Thymus (tissue), 11 donors: ENCODE results near the gene SFPQ. TPM values are rescaled to one million over a fixed set of nuclear protein-coding genes. Genes with fewer than 3 reads are reported as not detected.
"Not testable (repeated sequence)": the region's sequence is repeated elsewhere in the genome, so short reads cannot be mapped to it uniquely, and the experiment has no call there.

Experiments
- DNase-seq, 9 donors: peaks; one replicate each; pipeline ENCODE4 v3.0.0-alpha.2; 2013; ENCODE audit warnings: low spot score in 9 of 9, low read depth in 6 of 9, missing footprints in 1 of 9
- H3K27ac ChIP-seq, 2 donors: one replicate each; pipeline ENCODE4 v1.5.1; 2013; ENCODE audit warnings: control low read depth in 1 of 2, low read depth in 1 of 2, low read length in 1 of 2, mild to moderate bottlenecking in 1 of 2, moderate library complexity in 1 of 2
- H3K27me3 ChIP-seq, 2 donors: one replicate each; pipeline ENCODE4 v1.5.1; 2013; ENCODE audit warnings: low read length in 1 of 2; ENCODE audit not compliant: control insufficient read depth in 2 of 2, insufficient read depth in 1 of 2
- H3K36me3 ChIP-seq, 2 donors: one replicate each; pipeline ENCODE4 v1.5.1; 2013; ENCODE audit warnings: low read length in 1 of 2, mild to moderate bottlenecking in 1 of 2, moderate library complexity in 1 of 2; ENCODE audit not compliant: control insufficient read depth in 2 of 2, insufficient read depth in 2 of 2
- H3K4me1 ChIP-seq, 2 donors: one replicate each; pipeline ENCODE4 v1.5.1; 2013; ENCODE audit warnings: low read length in 2 of 2; ENCODE audit not compliant: control insufficient read depth in 2 of 2, insufficient read depth in 2 of 2
- H3K4me3 ChIP-seq, 2 donors: one replicate each; pipeline ENCODE4 v1.5.1; 2013; ENCODE audit warnings: low read length in 2 of 2, control low read depth in 1 of 2, mild to moderate bottlenecking in 1 of 2
- H3K9me3 ChIP-seq, 2 donors: one replicate each; pipeline ENCODE4 v1.5.1; 2013; ENCODE audit warnings: low read length in 1 of 2, mild to moderate bottlenecking in 1 of 2; ENCODE audit not compliant: control insufficient read depth in 2 of 2, insufficient read depth in 1 of 2
- WGBS: extraction: QIAGEN DNeasy Blood & Tissue Kit; methylation state at CpG from one replicate; pipeline ENCODE4 v1.1.7; 2013; 5-methylcytosine and 5-hydroxymethylcytosine counted together
- polyA plus RNA-seq: library from polyadenylated mRNA; stranded (reverse); fragments of 200-250 nt; gene quantifications from one replicate; pipeline ENCODE4 v1.2.3, GENCODE V29; 2013
- total RNA-seq: library from RNA; stranded (reverse); fragments of 120-200 nt; gene quantifications from one replicate; pipeline ENCODE4 v1.2.4, GENCODE V29; 2013
- donor health status: healthy.

The SFPQ gene
- total and polyA plus RNA-seq, 2 donors: 241 to 327 TPM

DNA sequence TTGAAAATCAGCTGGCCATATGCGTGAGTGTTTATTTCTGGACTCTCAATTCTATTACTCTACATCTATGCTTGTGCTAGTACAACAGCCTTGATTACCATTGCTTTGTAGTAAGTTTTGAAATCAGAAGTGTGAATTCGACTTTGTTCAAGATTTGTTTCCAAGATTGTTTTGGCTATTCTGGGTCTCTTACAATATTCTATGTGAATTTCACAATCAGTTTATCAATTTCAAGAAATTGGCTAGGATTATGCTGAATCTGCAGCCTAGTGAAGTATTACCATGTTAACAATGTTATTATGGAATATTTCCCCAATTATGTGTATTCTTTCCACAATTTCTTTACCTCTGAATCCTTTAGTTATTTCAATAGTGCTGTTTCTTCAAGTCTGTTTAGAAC is 19.5 kb downstream of the SFPQ start:
- no peak for DNase-seq
- no peak overlapping the region for H3K27ac ChIP-seq
- no peaks in the 10 kb centered on the region for H3K27me3 ChIP-seq
- no peaks in the 10 kb centered on the region for H3K4me1 ChIP-seq
- no peak overlapping the region for H3K4me3 ChIP-seq
- peaks cover 19 to 37% of the 10 kb centered on the region in 2 donors for H3K36me3 ChIP-seq
- no peaks in the 10 kb centered on the region for H3K9me3 ChIP-seq
- 96% methylated on average over 2 of the region's 2 CpGs for WGBS

DNA sequence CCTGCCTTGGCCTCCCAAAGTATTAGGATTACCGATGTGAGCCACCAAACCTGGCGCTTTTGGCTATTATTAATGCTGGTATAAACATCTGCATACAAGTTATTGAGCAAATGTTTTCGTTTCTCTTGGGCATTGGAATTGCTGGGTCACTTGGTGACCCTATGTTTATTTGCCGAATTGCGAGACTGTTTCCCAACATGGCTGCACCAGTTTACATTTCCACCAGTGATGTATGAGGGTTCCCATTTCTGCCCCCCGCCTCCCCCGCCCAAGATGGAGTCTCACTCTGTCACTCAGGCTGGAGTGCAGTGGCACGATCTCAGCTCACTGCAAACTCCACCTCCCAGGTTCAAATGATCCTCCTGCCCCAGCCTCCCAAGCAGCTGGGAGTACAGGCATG is 20.9 kb downstream of the SFPQ start:
- H3K4me1 ChIP-seq: no peaks in the 10 kb centered on the region
- H3K27me3 ChIP-seq: no peaks in the 10 kb centered on the region
- WGBS: 82% methylated on average over 8 of the region's 8 CpGs
- no peak for DNase-seq
- H3K4me3 ChIP-seq: no peak overlapping the region
- H3K36me3 ChIP-seq: peaks cover 10 to 23% of the 10 kb centered on the region in 2 donors
- H3K9me3 ChIP-seq: no peaks in the 10 kb centered on the region
- no peak overlapping the region for H3K27ac ChIP-seq

- Histone ChIP-seq H3K9me3 (no peaks in the 10 kb centered on the region), H3K27me3 (no peaks in the 10 kb centered on the region), H3K27ac (no peak overlapping the region), H3K4me1 (no peaks in the 10 kb centered on the region), H3K36me3 (peaks cover 7 to 18% of the 10 kb centered on the region in 2 donors), H3K4me3 (no peak overlapping the region)
- no peak for DNase-seq
- WGBS: 92% methylated on average over 4 of the region's 4 CpGs
Observed at GRCh38 chr1:35171579-35171978, 21.4 kb downstream of the SFPQ start.

DNA sequence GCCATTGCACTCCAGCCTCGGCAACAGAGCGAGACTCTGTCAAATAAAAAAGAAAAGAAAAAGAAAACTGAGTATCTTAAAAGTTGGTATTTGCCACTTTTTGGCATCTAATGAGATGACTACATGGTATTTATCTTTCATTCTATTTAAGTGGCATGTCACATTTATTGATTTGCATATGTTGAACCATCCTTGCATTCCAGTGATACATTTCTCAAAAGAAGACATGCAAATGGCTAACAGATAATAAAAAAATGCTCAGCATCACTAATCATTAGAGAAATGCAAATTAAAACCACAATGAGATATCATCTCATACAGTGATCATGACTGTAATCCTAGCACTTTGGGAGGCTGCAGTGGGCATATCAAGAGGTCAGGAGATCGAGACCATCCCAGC is 28.1 kb downstream of the SFPQ start:
- no peak overlapping the region for H3K4me3 ChIP-seq
- H3K27ac ChIP-seq: no peak overlapping the region
- no peak for DNase-seq
- H3K27me3 ChIP-seq: no peaks in the 10 kb centered on the region
- H3K4me1 ChIP-seq: no peaks in the 10 kb centered on the region
- peaks cover 3 to 6% of the 10 kb centered on the region in 2 donors for H3K9me3 ChIP-seq
- 100% methylated on average over 3 of the region's 3 CpGs for WGBS
- no peaks in the 10 kb centered on the region for H3K36me3 ChIP-seq

DNA sequence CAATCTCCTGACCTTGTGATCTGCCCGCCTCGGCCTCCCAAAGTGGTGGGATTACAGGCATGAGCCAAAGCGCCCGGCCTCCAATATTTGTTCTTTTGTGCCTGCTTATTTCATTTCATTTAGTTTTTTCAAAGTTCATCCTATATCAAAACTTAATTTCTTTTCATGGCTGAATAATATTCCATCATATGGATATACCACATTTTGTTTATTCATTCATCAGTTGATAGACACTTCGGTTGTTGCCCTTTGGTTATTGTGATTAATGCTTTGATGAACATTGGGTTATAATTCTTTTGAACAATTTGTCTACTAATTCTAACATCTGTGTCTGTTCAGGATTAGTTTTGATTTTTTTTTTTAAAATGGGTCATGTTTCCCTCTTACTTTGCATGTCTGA is 41.7 kb downstream of the SFPQ start:
- Histone ChIP-seq H3K4me3 (no peak overlapping the region), H3K27me3 (no peaks in the 10 kb centered on the region), H3K4me1 (no peaks in the 10 kb centered on the region), H3K36me3 (no peaks in the 10 kb centered on the region), H3K9me3 (no peaks in the 10 kb centered on the region), H3K27ac (no peak overlapping the region)
- DNase-seq: no peak
- WGBS: 98% methylated on average over 5 of the region's 5 CpGs

GRCh38 chr1:35145892-35146549 is 46.9 kb downstream of the SFPQ start:
- not testable (repeated sequence) for H3K4me1 ChIP-seq, H3K36me3 ChIP-seq, H3K27me3 ChIP-seq, H3K4me3 ChIP-seq, H3K27ac ChIP-seq, DNase-seq, H3K9me3 ChIP-seq
- 92% methylated on average over 13 of the region's 13 CpGs for WGBS

GRCh38 chr1:35143737-35144508 is 49.0 kb downstream of the SFPQ start:
- no peaks in the 10 kb centered on the region for H3K4me1 ChIP-seq
- 91% methylated on average over 12 of the region's 12 CpGs for WGBS
- H3K4me3 ChIP-seq: no peak overlapping the region
- DNase-seq: no peak
- no peaks in the 10 kb centered on the region for H3K9me3 ChIP-seq
- no peaks in the 10 kb centered on the region for H3K27me3 ChIP-seq
- no peak overlapping the region for H3K27ac ChIP-seq
- no peaks in the 10 kb centered on the region for H3K36me3 ChIP-seq

DNA sequence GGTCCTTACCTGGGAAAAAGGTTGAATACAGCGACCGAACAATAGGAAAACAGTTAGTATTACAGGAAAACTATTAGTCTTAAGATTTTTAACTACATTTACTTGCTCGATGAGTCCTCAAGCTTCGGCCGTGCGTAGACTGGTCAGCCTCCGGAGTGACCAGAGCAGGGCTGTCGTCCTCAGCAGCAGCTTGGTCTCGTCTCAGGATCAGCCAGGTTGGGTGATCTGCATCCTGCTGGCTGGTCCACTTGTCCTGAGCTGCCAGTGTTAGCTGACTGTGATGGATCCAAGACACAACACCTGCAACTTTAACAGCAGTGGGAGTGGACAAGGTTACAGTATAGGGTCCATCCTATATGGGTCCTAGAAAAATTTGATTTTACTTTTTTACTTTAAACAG is 50.2 kb downstream of the SFPQ start:
- not testable (repeated sequence) for H3K27ac ChIP-seq, H3K9me3 ChIP-seq, H3K36me3 ChIP-seq, H3K27me3 ChIP-seq, H3K4me1 ChIP-seq, DNase-seq, H3K4me3 ChIP-seq
- 97% methylated on average over 9 of the region's 9 CpGs for WGBS

- H3K4me1 ChIP-seq, H3K4me3 ChIP-seq, DNase-seq, H3K36me3 ChIP-seq, H3K27ac ChIP-seq, H3K9me3 ChIP-seq, H3K27me3 ChIP-seq: not testable (repeated sequence)
Observed at GRCh38 chr1:35142294-35142693, 50.7 kb downstream of the SFPQ start.
